HepG2 (cell line): Measurements from ENCODE around the gene CUL2. TPM values are rescaled to one million over a fixed set of nuclear protein-coding genes. Genes with fewer than 3 reads are reported as not detected.

Source experiments
- ATAC-seq: fragments of 200-7000 bp; cut with Tn5 transposase; 3 replicates; pipeline ENCODE4 v1.9.1; 2020; ENCODE audit warnings: mild to moderate bottlenecking, moderate library complexity
- BruUV-seq: library from RNA; stranded (reverse); fragments of 400-500 nt; replicated peaks from 2 replicates; lab custom pipeline; 2021; lab: Mats Ljungman, UMichigan
- CTCF ChIA-PET: fragments of 300-600 bp; formaldehyde crosslinking; extraction: SDS; loops from one replicate; lab custom pipeline; 2021; ENCODE audit warnings: low total read pairs, inconsistent platforms, low intra/inter-chr PET ratio; lab: Yijun Ruan, JAX
- POLR2A ChIA-PET: fragments of 350-600 bp; sonication (Branson Sonifier 250); formaldehyde crosslinking; loops from one replicate; lab custom pipeline; 2020; ENCODE audit warnings: antibody characterized with exemption, inconsistent platforms; lab: Yijun Ruan, JAX
- DNase-seq: peaks from one replicate; pipeline ENCODE4 v3.0.0-alpha.2; 2015; ENCODE audit warnings: low spot score
- FAIRE-seq: peaks from 3 replicates; lab custom pipeline; 2011; peaks lifted over from hg19 to GRCh38; lab: Jason Lieb, UNC
- H2AFZ ChIP-seq: one replicate; pipeline ENCODE4 v1.6.1; 2011; ENCODE audit warnings: low read length, inconsistent platforms
- H3K27ac ChIP-seq: fragments of 300-600 bp; 3 replicates; pipeline ENCODE4 v1.8.0; 2011; ENCODE audit warnings: mixed run types, mild to moderate bottlenecking, mixed read lengths, low read length, inconsistent platforms; ENCODE audit not compliant: insufficient read depth; ENCODE audit errors: extremely low read length
- H3K27me3 ChIP-seq, 2 experiments: fragments of 200-600 bp in 1 of 2; 2 replicates in 1 of 2; 3 replicates in 1 of 2; pipeline versions ENCODE4 v1.6.0 to v1.8.0; 2011; ENCODE audit warnings: low read length in 2 of 2, mild to moderate bottlenecking in 2 of 2, moderate library complexity in 2 of 2, inconsistent platforms in 1 of 2; ENCODE audit not compliant: insufficient read depth in 2 of 2, control insufficient read depth in 1 of 2
- H3K36me3 ChIP-seq, 2 experiments: fragments of 200-600 bp in 1 of 2; replicated peaks in 1 of 2; 2 replicates in 1 of 2; 3 replicates in 1 of 2; pipeline versions ENCODE4 v1.5.1 to v1.8.0; 2011; ENCODE audit warnings: low read length in 2 of 2, inconsistent platforms in 1 of 2; ENCODE audit not compliant: insufficient read depth in 2 of 2, control insufficient read depth in 1 of 2
- H3K4me1 ChIP-seq: 2 replicates; pipeline ENCODE4 v1.5.1; 2012; ENCODE audit warnings: low read length, inconsistent platforms; ENCODE audit not compliant: insufficient read depth
- H3K4me2 ChIP-seq: 2 replicates; pipeline ENCODE4 v1.6.0; 2011; ENCODE audit warnings: low read depth, low read length, inconsistent platforms
- H3K4me3 ChIP-seq, 3 experiments: fragments of 200-600 bp in 1 of 3; sonication (generic), shearing (Covaris generic) in 1 of 3; replicated peaks in 1 of 3; 2 replicates each; pipeline ENCODE4 v1.5.1; 2011 to 2016; ENCODE audit warnings: low read length in 3 of 3, inconsistent platforms in 2 of 3, low read depth in 2 of 3, mild to moderate bottlenecking in 2 of 3, control low read depth in 1 of 3, mixed read lengths in 1 of 3; ENCODE audit not compliant: insufficient read depth in 1 of 3
- H3K79me2 ChIP-seq: one replicate; pipeline ENCODE4 v1.6.1; 2011; ENCODE audit warnings: low read length, inconsistent platforms; ENCODE audit not compliant: insufficient read depth
- H3K9ac ChIP-seq: 2 replicates; pipeline ENCODE4 v1.6.0; 2011; ENCODE audit warnings: mild to moderate bottlenecking, low read depth, low read length, inconsistent platforms; ENCODE audit not compliant: insufficient read depth
- H3K9me3 ChIP-seq: 2 replicates; pipeline ENCODE4 v1.5.1; 2012; ENCODE audit warnings: mild to moderate bottlenecking, low read length
- H4K20me1 ChIP-seq: 2 replicates; pipeline ENCODE4 v1.6.0; 2011; ENCODE audit warnings: inconsistent platforms, mild to moderate bottlenecking, low read length, moderate library complexity; ENCODE audit not compliant: insufficient read depth
- HDAC1 ChIP-seq: sonication (generic); formaldehyde crosslinking; IDR thresholded peaks from 2 replicates; pipeline ENCODE4 v1.5.1; 2020; ENCODE audit warnings: mild to moderate bottlenecking, missing genetic modification reagents
- IRX3 ChIP-seq: sonication (generic); formaldehyde crosslinking; IDR thresholded peaks from 2 replicates; pipeline ENCODE4 v1.8.1; 2023; ENCODE audit warnings: mild to moderate bottlenecking, low read depth, missing genetic modification reagents, borderline replicate concordance
- KLF9 ChIP-seq: IDR thresholded peaks from 2 replicates; pipeline ENCODE4 v1.6.1; 2016; ENCODE audit warnings: low read depth
- YEATS2 ChIP-seq: sonication (generic); formaldehyde crosslinking; IDR thresholded peaks from 2 replicates; pipeline ENCODE4 v1.4.0; 2020; ENCODE audit warnings: missing genetic modification reagents, borderline replicate concordance
- WGBS: methylation state at CpG from one replicate; pipeline ENCODE4 v1.1.6; 2017; ENCODE audit warnings: low lambda C conversion rate; 5-methylcytosine and 5-hydroxymethylcytosine counted together
- in situ Hi-C: cut with HindIII; loops from 2 replicates; pipeline ENCODE4 v1.10.0; 2017; ENCODE audit warnings: low pct_unique_long_range_greater_than_20kb; ENCODE audit not compliant: extremely low pct_ligation_motif_present
- intact Hi-C: fragments of 100-400 bp; cut with micrococcal nuclease; formaldehyde crosslinking; loops from one replicate; pipeline ENCODE4 v1.10.0; 2022; ENCODE audit not compliant: unreplicated experiment
- polyA plus RNA-seq, 8 experiments: library from polyadenylated mRNA; depleted of rRNA in 3 of 8; stranded (reverse) in 7 of 8; unstranded in 1 of 8; fragments of >200 nt; fragmentation: Illumina TruSeq in 4 of 8; extraction: Trizol in 4 of 8; gene quantifications; 2 replicates each; pipeline versions ENCODE4 v1.2.1 to v1.2.3, GENCODE V29; 2011 to 2016; ENCODE audit warnings: low read depth in 4 of 8, missing spikeins in 1 of 8, mixed read lengths in 1 of 8; ENCODE audit not compliant: insufficient read depth in 1 of 8
- total RNA-seq, 5 experiments: library from RNA; depleted of rRNA; stranded (reverse); fragments of >200 nt; fragmentation: Illumina TruSeq; extraction: Trizol; gene quantifications; 2 replicates each; pipeline ENCODE4 v1.2.3, GENCODE V29; 2016; ENCODE audit warnings: low read depth in 1 of 5
- TF ChIP-seq, protein P1 (sequence below): sonication (generic); formaldehyde crosslinking; IDR thresholded peaks from 2 replicates; pipeline ENCODE4 v1.9.0; 2021; ENCODE audit warnings: mild to moderate bottlenecking, missing genetic modification reagents

The CUL2 gene
- total and polyA plus RNA-seq, 2 of the 13 experiments (the other 11 are each of a cell fraction or from before 2014, with no cell fraction given) = 9.6 to 33.1 TPM

DNA sequence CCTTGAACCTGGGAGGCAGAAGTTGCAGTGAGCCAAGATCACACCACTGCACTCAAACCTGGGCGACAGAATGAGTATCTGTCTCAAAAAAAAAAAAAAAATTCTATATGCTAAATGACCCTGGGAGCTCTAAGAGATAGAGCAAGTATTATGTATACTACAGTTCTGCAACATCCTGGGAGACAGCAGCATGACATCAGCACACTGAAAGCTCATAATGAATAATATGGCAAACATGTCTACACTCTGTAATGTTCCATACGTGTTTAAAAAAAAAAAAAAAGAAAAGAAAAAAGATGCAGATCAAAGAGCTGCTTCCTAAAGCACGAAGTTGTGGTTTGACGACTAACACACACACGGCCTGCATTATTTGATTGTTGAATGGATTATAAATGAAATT lies 72.5 kb downstream of the CUL2 start:
- intact Hi-C loops (no loop called here), in situ Hi-C loops (no loop called here)
- Histone ChIP-seq H3K9me3 (no peaks in the 10 kb centered on the region), H3K79me2 (no peaks in the 10 kb centered on the region), H3K4me2 (no peak overlapping the region), H3K36me3 (peaks cover 0 to 22% of the 10 kb centered on the region in 2 experiments; a peak in 3 of 5 replicates), H3K4me1 (no peaks in the 10 kb centered on the region), H3K9ac (no peak overlapping the region), H4K20me1 (no peaks in the 10 kb centered on the region), H3K27me3 (no peaks in the 10 kb centered on the region), H2AFZ (no peak overlapping the region), H3K4me3 (no peak overlapping the region), H3K27ac (no peak overlapping the region)
- FAIRE-seq (no peak), DNase-seq (no peak), ATAC-seq (no peak)
- WGBS = 98% methylated on average over 5 of the region's 5 CpGs
- TF ChIP-seq HDAC1 (CRISPR knock-in tag) = no peak
- TF ChIP-seq, protein P1, sequence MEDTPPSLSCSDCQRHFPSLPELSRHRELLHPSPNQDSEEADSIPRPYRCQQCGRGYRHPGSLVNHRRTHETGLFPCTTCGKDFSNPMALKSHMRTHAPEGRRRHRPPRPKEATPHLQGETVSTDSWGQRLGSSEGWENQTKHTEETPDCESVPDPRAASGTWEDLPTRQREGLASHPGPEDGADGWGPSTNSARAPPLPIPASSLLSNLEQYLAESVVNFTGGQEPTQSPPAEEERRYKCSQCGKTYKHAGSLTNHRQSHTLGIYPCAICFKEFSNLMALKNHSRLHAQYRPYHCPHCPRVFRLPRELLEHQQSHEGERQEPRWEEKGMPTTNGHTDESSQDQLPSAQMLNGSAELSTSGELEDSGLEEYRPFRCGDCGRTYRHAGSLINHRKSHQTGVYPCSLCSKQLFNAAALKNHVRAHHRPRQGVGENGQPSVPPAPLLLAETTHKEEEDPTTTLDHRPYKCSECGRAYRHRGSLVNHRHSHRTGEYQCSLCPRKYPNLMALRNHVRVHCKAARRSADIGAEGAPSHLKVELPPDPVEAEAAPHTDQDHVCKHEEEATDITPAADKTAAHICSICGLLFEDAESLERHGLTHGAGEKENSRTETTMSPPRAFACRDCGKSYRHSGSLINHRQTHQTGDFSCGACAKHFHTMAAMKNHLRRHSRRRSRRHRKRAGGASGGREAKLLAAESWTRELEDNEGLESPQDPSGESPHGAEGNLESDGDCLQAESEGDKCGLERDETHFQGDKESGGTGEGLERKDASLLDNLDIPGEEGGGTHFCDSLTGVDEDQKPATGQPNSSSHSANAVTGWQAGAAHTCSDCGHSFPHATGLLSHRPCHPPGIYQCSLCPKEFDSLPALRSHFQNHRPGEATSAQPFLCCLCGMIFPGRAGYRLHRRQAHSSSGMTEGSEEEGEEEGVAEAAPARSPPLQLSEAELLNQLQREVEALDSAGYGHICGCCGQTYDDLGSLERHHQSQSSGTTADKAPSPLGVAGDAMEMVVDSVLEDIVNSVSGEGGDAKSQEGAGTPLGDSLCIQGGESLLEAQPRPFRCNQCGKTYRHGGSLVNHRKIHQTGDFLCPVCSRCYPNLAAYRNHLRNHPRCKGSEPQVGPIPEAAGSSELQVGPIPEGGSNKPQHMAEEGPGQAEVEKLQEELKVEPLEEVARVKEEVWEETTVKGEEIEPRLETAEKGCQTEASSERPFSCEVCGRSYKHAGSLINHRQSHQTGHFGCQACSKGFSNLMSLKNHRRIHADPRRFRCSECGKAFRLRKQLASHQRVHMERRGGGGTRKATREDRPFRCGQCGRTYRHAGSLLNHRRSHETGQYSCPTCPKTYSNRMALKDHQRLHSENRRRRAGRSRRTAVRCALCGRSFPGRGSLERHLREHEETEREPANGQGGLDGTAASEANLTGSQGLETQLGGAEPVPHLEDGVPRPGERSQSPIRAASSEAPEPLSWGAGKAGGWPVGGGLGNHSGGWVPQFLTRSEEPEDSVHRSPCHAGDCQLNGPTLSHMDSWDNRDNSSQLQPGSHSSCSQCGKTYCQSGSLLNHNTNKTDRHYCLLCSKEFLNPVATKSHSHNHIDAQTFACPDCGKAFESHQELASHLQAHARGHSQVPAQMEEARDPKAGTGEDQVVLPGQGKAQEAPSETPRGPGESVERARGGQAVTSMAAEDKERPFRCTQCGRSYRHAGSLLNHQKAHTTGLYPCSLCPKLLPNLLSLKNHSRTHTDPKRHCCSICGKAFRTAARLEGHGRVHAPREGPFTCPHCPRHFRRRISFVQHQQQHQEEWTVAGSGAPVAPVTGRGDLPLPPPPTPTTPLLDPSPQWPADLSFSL = no peak
- no peak for TF ChIP-seq YEATS2 (CRISPR knock-in tag)
- no peak for TF ChIP-seq KLF9 (CRISPR knock-in tag)
- TF ChIP-seq IRX3 = no peak
- CTCF ChIA-PET = no interaction called here
- no TSS peak for BruUV-seq
- POLR2A ChIA-PET = no interaction called here
